ENCODE data around the gene GLRX.

GRCh38 chr5:95818181-95819147 lies 4.1 kb downstream of the GLRX start:
- TF ChIP-seq POLR2A (IDR thresholded peaks at IDR 0.05; ENCODE audit: low read length) (no peak), GATA1 (IDR thresholded peaks at IDR 0.05; ENCODE audit: low read depth, low read length) (no peak)

All from erythroblast (primary cell).